BJ (cell line): ENCODE results near the gene P2RY8. TPM values are rescaled to one million over a fixed set of nuclear protein-coding genes. Genes with fewer than 3 reads are reported as not detected.

ENCODE experiments used
- CTCF ChIA-PET: fragments of 350-600 bp; formaldehyde crosslinking; extraction: SDS; loops from one replicate; lab custom pipeline; 2021; ENCODE audit warnings: antibody characterized with exemption, inconsistent platforms; lab: Yijun Ruan, JAX
- POLR2A ChIA-PET: fragments of 300-600 bp; sonication (Branson Sonifier 250); formaldehyde crosslinking; extraction: SDS; loops from one replicate; lab custom pipeline; 2021; ENCODE audit warnings: antibody characterized with exemption; lab: Charles Lee
- DNase-seq: peaks from one replicate; pipeline ENCODE4 v3.0.0-alpha.2; 2011; ENCODE audit warnings: low read depth
- H3K27me3 ChIP-seq: 2 replicates; pipeline ENCODE4 v1.6.0; 2011; ENCODE audit warnings: low read length; ENCODE audit not compliant: control insufficient read depth, insufficient read depth
- H3K36me3 ChIP-seq: 2 replicates; pipeline ENCODE4 v1.5.1; 2011; ENCODE audit warnings: low read length; ENCODE audit not compliant: control insufficient read depth, insufficient read depth
- H3K4me3 ChIP-seq: 2 replicates; pipeline ENCODE4 v1.5.1; 2011; ENCODE audit warnings: low read depth, mild to moderate bottlenecking, control low read depth, low read length
- CTCF ChIP-seq: IDR thresholded peaks from 2 replicates; pipeline ENCODE4 v1.5.1; 2011; ENCODE audit warnings: low read depth, mild to moderate bottlenecking, control low read depth, inconsistent platforms, low read length, moderate library complexity; ENCODE audit not compliant: insufficient read depth
- polyA plus RNA-seq: library from polyadenylated mRNA; depleted of rRNA; stranded (reverse); fragments of >200 nt; gene quantifications from 2 replicates; pipeline ENCODE4 v1.2.3, GENCODE V29; 2011

The P2RY8 gene
- polyA plus RNA-seq, 1 experiment, result not detected

GRCh38 chrX:1468250-1468772 lies 68.7 kb downstream of the P2RY8 start:
- ChIA-PET CTCF (no interaction called here), POLR2A (no interaction called here)
- DNase-seq, result no peak

GRCh38 chrX:1466971-1467561 lies 69.9 kb downstream of the P2RY8 start:
- Histone ChIP-seq H3K36me3 (no peaks in the 10 kb centered on the region), H3K27me3 (peaks cover 17% of the 10 kb centered on the region), H3K4me3 (no peak overlapping the region)
- CTCF ChIA-PET, result no interaction called here
- DNase-seq, result no peak
- no peak for TF ChIP-seq CTCF
- POLR2A ChIA-PET, result no interaction called here

More at GRCh38 chrX:1468250-1468772, 68.7 kb downstream of the P2RY8 start:
- TF ChIP-seq CTCF, result no peak
- Histone ChIP-seq H3K36me3 (no peaks in the 10 kb centered on the region), H3K4me3 (no peak overlapping the region), H3K27me3 (peaks cover 17% of the 10 kb centered on the region)

GRCh38 chrX:1466232-1466661 lies 70.7 kb downstream of the P2RY8 start:
- POLR2A ChIA-PET, result no interaction called here
- TF ChIP-seq CTCF, result no peak
- no peak for DNase-seq
- Histone ChIP-seq H3K36me3 (no peaks in the 10 kb centered on the region), H3K27me3 (peaks cover 17% of the 10 kb centered on the region), H3K4me3 (no peak overlapping the region)
- CTCF ChIA-PET, result no interaction called here

GRCh38 chrX:1465286-1466231 lies 71.4 kb downstream of the P2RY8 start:
- POLR2A ChIA-PET, result no interaction called here
- Histone ChIP-seq H3K36me3 (no peaks in the 10 kb centered on the region), H3K27me3 (peaks cover 17% of the 10 kb centered on the region), H3K4me3 (no peak overlapping the region)
- CTCF ChIA-PET, result no interaction called here
- DNase-seq, result no peak
- no peak for TF ChIP-seq CTCF

GRCh38 chrX:1464971-1465285 lies 72.1 kb downstream of the P2RY8 start:
- POLR2A ChIA-PET, result no interaction called here

More at GRCh38 chrX:1464971-1465285, 72.1 kb downstream of the P2RY8 start:
- H3K4me3 ChIP-seq, result no peak overlapping the region
- TF ChIP-seq CTCF, result no peak
- no peaks in the 10 kb centered on the region for H3K36me3 ChIP-seq
- no peak for DNase-seq
- peaks cover 17% of the 10 kb centered on the region for H3K27me3 ChIP-seq
- CTCF ChIA-PET, result no interaction called here
